Choroid plexus epithelial cell (primary cell): ENCODE measurements around the gene TDRD3.
A peak's percentile ranks its signal among the peaks of the same experiment; 100 is the strongest.

Experiments
- DNase-seq: peaks from one replicate; pipeline ENCODE4 v3.0.0-alpha.2; 2010; ENCODE audit warnings: low read depth
- H3K4me3 ChIP-seq: 2 replicates; pipeline ENCODE4 v1.5.1; 2011; ENCODE audit warnings: low read depth, mild to moderate bottlenecking, control low read depth, low read length, moderate library complexity
- CTCF ChIP-seq: conservative IDR thresholded peaks from 2 replicates; pipeline ENCODE4 v1.5.1; 2011; ENCODE audit warnings: low read depth, mild to moderate bottlenecking, control low read depth, inconsistent platforms, low read length, moderate library complexity

Gene TDRD3

GRCh38 chr13:60448907-60449510 lies 52.0 kb downstream of the TDRD3 start:
- TF ChIP-seq CTCF, result peak; percentile 80
- peak; percentile 84 for DNase-seq
- H3K4me3 ChIP-seq, result no peak overlapping the region

- TF ChIP-seq CTCF, result no peak
- H3K4me3 ChIP-seq, result no peak overlapping the region
- peak; percentile 64 for DNase-seq
These were observed 56.5 kb downstream of the TDRD3 start for GRCh38 chr13:60453490-60453889.

- no peak for TF ChIP-seq CTCF
These were observed 57.4 kb downstream of the TDRD3 start for GRCh38 chr13:60454425-60454824.

GRCh38 chr13:60463787-60464186 lies 66.8 kb downstream of the TDRD3 start:
- no peak for DNase-seq
- H3K4me3 ChIP-seq, result no peak overlapping the region
- TF ChIP-seq CTCF, result no peak

More at GRCh38 chr13:60454425-60454824, 57.4 kb downstream of the TDRD3 start:
- DNase-seq, result peak; percentile 19
- H3K4me3 ChIP-seq, result no peak overlapping the region

GRCh38 chr13:60467098-60467497 lies 70.1 kb downstream of the TDRD3 start:
- no peak overlapping the region for H3K4me3 ChIP-seq
- no peak for DNase-seq
- no peak for TF ChIP-seq CTCF

GRCh38 chr13:60479273-60479672 lies 82.3 kb downstream of the TDRD3 start:
- no peak for TF ChIP-seq CTCF
- no peak for DNase-seq

GRCh38 chr13:60482012-60482411 lies 85.0 kb downstream of the TDRD3 start:
- peak; percentile 46 for DNase-seq
- no peak overlapping the region for H3K4me3 ChIP-seq
- no peak for TF ChIP-seq CTCF

More at GRCh38 chr13:60479273-60479672, 82.3 kb downstream of the TDRD3 start:
- H3K4me3 ChIP-seq, result no peak overlapping the region
